ENCODE data around the gene STK39.
"Not testable (repeated sequence)": the region's sequence is repeated elsewhere in the genome, so short reads cannot be mapped to it uniquely, and the experiment has no call there.

DNA sequence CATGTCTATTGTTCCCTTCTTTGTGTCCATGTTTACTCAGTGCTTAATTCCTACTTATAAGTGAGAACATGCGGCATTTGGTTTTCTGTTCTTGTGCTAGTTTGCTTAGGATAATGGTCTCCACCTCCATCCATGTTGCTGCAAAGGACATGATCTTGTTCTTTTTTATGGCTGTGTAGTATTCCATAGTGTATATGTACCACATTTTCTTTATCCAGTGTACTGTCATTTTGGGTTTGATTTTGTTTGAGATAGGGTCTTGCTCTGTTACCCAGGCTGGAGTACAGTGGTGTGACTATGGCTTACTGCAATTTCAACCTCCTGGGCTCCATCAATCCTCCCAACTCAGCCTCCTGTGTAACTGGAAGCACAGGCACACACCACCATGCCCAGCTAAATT, 125.2 kb downstream of the STK39 start:
- TF ChIP-seq, protein P1, sequence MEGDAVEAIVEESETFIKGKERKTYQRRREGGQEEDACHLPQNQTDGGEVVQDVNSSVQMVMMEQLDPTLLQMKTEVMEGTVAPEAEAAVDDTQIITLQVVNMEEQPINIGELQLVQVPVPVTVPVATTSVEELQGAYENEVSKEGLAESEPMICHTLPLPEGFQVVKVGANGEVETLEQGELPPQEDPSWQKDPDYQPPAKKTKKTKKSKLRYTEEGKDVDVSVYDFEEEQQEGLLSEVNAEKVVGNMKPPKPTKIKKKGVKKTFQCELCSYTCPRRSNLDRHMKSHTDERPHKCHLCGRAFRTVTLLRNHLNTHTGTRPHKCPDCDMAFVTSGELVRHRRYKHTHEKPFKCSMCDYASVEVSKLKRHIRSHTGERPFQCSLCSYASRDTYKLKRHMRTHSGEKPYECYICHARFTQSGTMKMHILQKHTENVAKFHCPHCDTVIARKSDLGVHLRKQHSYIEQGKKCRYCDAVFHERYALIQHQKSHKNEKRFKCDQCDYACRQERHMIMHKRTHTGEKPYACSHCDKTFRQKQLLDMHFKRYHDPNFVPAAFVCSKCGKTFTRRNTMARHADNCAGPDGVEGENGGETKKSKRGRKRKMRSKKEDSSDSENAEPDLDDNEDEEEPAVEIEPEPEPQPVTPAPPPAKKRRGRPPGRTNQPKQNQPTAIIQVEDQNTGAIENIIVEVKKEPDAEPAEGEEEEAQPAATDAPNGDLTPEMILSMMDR (IDR thresholded peaks at IDR 0.05): not testable (repeated sequence)
- not testable (repeated sequence) for TF ChIP-seq EP300, POLR2AphosphoS5, POLR2A (IDR thresholded peaks at IDR 0.05)
